Activated CD8-positive, alpha-beta memory T cell treated with anti-CD3 and anti-CD28 coated beads, Interleukin-2, amount 50 U/mL, for 1 hour (primary cell): Measurements from ENCODE around the gene ZNF823.

Experiments
- DNase-seq: peaks from one replicate; pipeline ENCODE4 v3.0.0-alpha.2; 2020; ENCODE audit errors: extremely low read depth

The ZNF823 gene

DNA sequence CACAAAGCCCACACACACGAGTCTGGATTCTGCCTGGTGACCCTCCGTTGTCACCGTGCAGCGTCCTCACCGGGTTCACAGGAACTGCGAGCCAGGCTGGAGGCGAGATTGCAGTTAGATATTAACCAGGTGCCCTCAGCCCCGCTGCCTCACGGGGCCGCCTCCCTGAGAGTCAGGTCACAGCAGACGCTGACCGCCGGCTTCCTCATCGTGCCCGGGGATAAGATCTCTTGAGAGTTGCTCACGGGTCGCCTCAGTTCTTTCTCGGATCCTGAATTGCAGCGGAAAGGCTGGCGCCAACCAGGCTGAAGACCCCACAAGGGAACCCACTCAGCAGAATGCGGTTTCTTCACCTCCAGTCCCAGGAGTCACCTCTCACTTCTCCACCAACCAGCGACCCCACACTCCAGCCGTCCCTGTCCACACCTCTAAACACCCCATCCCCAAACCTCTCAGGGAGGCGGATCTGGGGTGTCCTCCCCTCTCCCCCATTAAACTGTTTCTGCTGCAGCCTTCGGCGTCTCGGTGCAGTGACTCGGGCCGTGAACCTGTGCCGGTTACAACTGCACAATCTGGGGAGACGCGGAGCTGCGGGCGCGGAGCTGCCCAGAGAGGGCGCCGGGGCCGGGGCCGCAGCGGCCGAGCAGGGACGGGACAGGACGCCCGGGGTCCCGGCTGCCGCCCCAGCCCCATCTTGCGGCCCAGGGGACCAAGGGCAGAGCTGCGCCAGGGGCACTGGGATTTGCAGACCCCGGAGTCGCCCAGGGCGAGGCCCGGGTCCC, 591 bp downstream of the ZNF823 start:
- DNase-seq = no peak

DNA sequence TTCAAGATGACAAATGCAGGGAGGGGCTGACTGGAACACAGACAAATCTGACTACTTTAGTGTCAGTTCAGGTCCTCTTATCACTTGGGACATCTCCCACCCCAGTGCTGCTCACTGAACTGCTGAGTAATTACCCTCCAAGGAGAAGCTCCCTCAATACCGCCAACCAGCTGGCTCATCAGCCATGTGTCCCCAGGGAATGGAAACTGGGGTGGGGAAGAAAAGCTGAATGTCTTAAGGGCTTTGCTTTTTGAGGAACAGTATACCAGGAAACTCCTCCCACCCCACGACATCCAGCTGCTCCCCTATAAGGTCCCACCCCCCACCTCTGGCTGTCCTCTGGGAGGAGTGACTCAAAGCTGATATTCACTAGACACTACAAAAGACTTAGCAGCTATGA, 2.0 kb downstream of the ZNF823 start:
- no peak for DNase-seq

- DNase-seq = no peak
Observed at GRCh38 chr19:11735375-11735774, 3.4 kb downstream of the ZNF823 start.

DNA sequence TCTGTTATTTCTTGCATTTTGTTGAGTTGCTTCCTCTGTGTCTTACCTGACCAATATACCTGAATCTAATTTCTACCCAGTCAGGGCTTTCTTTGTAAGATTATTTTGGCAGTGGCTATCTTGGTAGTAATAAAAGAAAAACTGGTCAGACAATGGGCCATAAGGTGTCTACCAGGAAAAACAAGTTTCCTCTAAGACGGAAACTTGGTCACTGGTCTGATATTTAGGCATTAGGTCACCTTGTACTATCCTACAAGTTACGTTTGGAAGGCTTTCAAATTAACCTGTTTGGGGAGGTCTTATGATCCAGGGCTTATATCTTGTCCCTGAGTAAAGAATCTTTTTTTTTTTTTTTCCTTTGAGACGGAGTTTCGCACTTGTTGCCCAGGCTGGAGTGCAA, 9.2 kb downstream of the ZNF823 start:
- no peak for DNase-seq

DNA sequence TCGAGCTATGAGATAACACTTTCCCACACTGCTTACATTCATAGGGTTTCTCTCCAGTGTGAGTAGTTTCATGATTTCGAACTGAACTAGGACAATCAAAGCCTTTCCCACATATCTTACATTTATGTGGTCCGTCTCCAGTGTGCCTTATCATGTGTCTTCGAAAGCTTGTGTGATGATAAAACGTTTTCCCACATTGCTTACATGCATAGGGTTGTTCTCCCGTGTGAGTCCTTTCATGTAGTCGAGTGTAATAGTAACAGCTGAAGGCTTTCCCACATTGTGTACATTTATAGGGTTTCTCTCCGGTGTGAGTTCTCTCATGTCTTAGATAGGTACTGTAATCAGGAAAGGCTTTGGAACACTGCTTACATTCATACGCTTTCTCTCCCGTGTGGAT, 16.3 kb downstream of the ZNF823 start:
- DNase-seq = no peak

DNA sequence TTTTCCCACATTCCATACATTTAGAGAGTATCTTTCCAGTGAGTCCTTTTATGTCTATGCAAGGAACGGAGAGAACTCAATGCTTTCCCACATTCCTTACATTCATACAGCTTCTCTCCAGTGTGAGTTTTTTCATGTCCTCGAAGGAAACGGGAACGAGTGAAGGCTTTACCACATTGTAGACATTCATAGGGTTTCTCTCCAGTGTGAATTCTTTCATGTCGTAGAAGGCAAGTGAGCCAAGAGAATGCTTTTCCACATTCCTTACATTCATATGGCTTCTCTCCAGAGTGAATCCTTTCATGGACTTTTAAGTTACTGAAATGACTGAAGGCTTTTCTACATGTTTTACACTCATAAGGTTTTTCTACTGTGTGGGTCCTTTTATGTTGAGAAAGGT, 17.1 kb downstream of the ZNF823 start:
- DNase-seq = no peak

GRCh38 chr19:11710313-11710712, 28.4 kb downstream of the ZNF823 start:
- DNase-seq = no peak

GRCh38 chr19:11708457-11708856, 30.3 kb downstream of the ZNF823 start:
- DNase-seq = no peak

- DNase-seq = no peak
Observed at GRCh38 chr19:11705474-11705873, 33.3 kb downstream of the ZNF823 start.

- no peak for DNase-seq
Observed at GRCh38 chr19:11704626-11705025, 34.1 kb downstream of the ZNF823 start.

DNA sequence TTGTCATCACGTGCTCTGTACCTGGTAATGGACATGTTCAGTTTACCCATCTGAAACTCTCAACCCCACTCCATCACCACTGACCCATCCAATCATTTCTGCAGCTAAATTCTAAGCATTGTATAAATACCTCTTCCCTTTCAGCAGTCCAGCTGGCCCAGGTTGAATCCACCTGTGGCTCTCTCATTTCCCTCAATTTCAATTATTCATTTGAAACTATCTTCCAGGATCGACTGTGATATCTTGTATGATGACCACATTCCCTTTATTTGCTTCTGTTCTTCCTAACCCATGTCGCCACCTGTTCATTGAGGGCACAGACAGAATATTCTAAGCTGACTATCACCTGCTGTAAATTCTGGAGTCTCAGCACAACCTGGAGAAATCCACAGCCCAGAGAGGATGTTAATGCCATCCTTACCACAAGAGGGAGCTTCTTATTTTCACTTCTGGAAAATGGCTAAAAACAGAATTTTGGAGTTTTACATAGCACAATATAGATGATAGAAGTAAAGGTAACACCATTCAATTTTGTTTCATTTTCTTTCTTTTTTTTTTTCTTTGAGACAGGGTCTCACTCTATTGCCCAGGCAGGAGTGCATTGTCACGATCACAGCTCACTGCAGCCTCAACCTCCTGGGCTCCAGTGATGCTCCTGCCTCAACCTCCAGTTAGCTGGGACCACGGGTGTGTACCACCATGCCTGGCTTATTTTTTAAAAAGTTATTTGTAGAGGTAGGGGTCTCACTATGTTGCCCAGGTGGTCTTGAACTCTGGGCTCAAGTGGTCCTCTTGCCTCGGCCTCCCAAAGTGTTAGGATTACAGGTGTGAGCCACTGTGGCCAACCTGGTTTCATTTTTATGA, 38.6 kb downstream of the ZNF823 start:
- no peak for DNase-seq

GRCh38 chr19:11698231-11698630, 40.5 kb downstream of the ZNF823 start:
- no peak for DNase-seq

GRCh38 chr19:11697284-11697855, 41.4 kb downstream of the ZNF823 start:
- DNase-seq = no peak

DNA sequence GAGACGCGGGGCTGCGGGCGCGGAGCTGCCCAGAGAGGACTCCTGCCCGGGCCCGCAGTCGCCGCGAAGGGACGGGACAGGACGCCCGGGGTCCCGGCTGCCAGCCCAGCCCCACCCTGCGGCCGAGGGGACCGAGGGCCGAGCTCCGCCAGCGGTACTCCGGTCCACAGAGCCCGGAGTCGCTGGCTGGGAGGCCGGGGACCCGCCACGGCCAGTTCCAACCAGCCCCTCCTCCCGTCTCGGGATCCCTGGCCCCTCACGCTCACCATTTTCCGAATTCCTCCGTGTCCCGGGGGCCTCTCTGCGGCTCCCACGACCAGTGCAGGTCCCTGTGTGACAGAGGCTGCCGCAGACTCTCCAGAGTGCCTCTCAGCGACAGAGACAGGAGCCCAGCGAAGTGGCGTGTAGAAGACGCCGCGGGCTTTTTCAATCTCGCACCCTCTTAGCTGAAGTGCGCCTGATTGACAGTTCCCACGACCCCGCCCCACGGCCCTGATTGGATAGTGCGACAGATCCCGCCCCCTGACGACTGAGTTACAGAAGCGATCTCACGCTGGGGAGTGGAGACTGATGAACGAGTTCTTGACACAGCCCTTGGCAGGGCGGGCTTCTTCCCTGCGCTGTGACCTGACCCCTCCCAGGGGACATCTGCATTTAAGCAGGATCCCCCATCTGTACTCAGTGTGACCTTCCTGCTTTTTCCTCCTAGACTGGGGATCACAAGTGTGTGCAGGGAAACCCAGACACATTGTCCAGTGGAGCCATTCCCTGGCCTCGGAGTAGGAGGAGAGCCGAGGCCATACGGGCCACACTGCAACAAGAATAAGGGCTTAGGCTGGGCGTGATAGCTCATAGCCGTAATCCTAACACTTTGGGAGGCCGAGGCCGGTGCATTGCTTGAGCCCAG, 44.0 kb downstream of the ZNF823 start:
- DNase-seq = peak; percentile 47

DNA sequence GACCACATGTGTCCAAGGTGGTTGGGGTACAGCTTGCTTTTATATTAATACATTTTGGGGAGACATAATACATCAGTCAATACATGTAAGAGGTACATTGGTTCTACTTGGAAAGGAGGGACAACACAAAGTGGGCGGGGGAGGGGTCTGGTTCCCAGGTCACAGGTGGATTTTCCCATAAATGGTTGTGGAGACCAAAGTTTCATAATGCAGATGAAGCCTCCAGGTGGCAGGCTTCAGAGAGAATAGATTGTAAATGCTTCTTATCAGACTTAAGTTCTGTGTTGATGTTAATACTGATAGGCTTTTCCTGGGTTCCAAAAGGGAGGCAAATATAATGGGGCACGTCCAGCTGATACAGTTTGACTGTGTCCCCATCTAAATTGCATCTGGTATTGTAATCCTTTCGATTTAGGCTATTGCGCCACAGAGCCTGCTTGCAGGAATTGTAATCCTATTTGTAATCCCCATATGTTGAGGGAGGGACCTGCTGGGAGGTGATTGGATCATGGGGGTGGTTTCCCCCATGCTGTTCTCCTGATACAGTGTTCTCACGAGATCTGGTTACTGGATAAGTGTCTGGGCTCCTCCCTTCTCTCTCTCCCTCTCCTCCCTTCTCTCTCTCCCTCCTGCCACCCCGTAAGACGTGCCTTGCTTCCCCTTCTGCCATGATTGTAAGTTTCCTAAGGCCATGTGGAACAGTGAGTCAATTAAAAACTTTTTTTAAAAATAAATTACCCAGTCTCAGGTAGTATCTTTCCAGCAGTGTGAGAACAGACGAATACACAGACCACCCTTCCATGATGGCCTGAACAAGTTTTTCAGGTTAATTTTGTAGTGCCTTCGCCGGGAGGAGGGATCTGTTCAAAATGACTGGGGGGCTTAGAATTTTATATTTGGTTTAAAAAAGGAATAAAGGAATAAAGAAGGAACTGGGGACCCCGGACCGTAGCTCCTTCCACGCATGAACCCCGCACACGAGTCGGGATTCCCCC, 44.9 kb downstream of the ZNF823 start:
- no peak for DNase-seq

GRCh38 chr19:11692127-11692790, 46.5 kb downstream of the ZNF823 start:
- DNase-seq = no peak

DNA sequence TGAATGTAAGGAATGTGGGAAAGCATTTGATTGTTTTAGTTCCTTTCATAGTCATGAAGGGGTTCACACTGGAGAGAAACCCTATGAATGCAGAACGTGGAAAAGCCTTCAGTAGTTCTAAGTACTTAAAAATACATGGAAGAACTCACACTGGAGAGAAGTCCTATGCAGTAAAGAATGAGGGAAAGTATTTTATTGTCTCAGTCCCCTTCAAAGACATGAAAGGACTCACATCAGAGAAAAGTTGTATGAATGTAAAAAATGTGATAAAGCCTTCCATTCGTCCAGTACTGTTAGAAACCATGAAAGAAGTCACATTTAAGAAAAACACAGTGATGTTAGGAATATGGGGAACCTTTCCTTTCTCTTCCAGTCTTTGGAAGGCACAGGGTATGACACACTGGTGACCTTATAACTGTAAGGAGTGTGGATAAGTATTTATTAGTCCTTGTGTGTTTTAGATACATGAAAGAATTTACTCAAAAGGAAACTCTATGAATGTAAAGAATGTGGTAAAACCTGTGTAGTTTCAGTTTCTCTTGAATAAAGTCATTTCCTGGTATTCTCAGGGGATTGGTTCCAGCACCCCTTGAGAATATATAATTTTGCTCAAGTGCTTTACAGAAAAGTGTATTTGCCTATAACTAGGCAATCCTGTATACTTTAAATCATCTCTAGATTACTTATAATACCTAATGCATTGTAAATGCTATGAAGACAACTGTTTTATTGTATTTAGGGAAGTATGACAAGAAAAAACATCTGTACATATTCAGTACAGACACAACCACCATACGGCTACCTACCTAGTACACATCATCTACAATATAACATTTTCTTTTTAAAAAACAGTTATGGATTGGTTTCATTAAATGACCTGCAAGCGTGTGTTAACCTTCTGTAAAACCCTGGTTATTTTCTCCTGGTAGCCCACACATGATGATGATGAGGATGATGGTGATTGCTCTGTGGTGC, 52.8 kb downstream of the ZNF823 start:
- DNase-seq = no peak

DNA sequence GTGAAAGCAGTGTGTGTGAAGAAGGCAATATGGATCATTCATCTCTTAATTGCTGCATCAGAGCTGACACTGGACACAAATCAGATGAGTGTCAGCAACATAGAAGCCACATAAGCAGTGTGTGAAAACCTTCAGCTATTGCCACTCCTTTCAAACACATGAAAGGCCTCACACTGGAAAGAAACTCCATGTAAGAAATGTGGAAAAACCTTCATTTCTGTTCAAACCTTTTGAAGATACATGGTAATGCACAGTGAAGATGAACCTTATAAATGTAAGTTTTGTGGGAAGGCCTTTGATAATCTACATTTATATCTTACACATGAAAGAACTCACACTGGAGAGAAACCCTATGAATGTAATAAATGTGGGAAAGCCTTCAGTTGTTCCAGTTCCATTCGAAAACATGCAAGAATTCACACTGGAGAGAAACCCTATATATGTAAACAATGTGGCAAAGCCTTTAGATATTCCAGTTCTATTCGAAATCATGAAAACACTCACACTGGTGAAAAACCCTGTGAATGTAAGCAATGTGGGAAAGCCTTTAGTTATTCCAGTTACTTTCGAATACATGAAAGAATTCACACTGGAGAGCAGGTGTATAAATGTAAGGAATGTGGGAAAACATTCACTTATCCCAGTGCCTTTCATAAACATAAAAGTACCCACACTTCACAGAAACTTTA, 53.6 kb downstream of the ZNF823 start:
- no peak for DNase-seq
